ENCODE results near the gene MYG1. TPM values are rescaled to one million over a fixed set of nuclear protein-coding genes. Genes with fewer than 3 reads are reported as not detected.

Gene MYG1
- total and polyA plus RNA-seq, 2 of the 13 experiments (the other 11 are each of a cell fraction or from before 2014, with no cell fraction given), result 38.6 to 58.0 TPM

DNA sequence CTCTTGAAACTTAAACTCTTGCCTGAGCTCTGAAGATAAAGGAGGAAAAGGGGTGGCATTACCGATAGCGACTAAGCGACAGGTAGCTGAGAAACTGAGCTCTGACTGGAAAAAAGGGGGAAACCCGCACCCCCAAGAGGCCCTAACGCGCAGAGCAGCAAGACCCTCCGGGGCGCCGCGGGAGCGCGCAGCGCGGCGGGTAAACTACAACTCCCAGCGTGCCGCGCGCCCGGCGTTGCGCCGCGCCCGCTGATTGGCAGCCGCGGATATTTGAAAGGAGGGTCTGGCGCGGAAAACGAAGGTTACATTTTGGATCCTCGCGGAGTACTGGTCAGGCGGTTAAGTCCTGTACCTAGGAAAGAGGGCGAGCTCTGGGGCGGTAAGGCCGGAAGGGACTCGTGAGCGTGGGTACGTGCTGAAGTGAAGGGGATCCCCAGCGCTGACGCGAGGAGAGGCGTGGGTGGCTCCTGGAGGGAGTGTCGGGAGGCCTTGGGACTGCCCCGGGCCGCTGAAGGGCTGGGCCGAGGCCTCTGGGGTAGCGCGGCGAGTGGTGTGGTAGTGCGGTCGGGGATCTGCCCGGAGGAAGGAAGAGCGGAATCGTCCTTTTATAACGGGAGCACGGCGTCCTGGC lies 31.4 kb upstream of the MYG1 start, which contains the start of gene ESPL1 (continued):
- TF ChIP-seq, protein P1, sequence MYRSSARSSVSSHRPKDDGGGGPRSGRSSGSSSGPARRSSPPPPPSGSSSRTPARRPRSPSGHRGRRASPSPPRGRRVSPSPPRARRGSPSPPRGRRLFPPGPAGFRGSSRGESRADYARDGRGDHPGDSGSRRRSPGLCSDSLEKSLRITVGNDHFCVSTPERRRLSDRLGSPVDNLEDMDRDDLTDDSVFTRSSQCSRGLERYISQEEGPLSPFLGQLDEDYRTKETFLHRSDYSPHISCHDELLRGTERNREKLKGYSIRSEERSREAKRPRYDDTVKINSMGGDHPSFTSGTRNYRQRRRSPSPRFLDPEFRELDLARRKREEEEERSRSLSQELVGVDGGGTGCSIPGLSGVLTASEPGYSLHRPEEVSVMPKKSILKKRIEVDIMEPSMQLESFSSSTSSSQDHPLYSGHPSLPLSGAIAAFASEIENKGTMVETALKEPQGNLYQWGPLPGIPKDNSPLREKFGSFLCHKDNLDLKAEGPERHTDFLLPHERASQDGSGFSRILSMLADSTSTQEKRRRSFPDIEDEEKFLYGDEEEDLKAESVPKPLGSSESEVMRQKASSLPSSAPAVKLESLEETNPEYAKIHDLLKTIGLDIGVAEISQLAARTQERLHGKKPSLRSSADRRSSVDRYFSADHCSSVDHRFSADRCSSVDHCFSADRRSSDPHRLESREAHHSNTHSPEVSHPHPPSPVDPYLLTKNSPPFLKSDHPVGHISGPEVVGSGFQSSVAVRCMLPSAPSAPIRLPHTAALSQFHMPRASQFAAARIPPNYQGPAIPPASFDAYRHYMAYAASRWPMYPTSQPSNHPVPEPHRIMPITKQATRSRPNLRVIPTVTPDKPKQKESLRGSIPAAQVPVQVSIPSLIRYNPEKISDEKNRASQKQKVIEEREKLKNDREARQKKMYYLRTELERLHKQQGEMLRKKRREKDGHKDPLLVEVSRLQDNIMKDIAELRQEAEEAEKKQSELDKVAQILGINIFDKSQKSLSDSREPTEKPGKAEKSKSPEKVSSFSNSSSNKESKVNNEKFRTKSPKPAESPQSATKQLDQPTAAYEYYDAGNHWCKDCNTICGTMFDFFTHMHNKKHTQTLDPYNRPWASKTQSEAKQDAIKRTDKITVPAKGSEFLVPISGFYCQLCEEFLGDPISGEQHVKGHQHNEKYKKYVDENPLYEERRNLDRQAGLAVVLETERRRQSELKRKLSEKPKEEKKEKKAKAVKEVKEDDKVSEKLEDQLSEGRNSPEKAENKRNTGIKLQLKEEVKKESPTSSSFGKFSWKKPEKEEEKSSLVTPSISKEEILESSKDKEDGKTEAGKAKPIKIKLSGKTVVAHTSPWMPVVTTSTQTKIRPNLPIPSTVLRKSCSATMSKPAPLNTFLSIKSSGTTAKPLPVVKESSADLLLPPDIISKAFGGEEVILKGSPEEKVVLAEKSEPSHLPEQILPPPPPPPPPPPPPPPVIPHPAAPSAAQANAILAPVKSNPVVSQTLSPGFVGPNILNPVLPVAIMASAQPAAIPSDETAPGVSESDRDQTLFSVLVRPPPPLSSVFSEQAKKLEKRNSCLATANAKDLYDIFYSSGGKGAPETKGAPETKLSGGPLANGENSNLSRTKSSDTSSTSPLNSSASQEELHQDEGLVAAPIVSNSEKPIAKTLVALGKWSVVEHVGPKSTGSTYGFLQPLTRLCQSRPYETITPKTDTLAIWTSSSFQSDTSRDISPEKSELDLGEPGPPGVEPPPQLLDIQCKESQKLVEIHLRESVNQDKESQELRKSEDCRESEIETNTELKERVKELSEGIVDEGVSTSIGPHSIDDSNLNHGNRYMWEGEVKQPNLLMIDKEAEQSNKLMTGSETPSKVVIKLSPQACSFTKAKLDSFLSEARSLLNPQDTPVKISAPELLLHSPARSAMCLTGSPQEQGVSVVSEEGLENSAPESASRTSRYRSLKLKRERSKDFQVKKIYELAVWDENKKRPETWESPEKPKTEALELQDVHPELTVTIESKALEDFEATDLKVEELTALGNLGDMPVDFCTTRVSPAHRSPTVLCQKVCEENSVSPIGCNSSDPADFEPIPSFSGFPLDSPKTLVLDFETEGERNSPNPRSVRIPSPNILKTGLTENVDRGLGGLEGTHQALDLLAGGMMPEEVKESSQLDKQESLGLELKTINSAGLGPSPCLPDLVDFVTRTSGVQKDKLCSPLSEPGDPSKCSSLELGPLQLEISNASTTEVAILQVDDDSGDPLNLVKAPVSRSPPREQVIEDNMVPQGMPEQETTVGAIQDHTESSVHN (CRISPR knock-in tag; IDR thresholded peaks at IDR 0.05), result no peak; the same call in 1 of the 2 replicates
- TF ChIP-seq, protein P2, sequence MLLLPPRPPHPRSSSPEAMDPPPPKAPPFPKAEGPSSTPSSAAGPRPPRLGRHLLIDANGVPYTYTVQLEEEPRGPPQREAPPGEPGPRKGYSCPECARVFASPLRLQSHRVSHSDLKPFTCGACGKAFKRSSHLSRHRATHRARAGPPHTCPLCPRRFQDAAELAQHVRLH (CRISPR knock-in tag; IDR thresholded peaks at IDR 0.05; ENCODE audit: borderline replicate concordance, low read depth), result 0 out of 2 replicates have a peak, but pooled peaks have one; percentile 39
- TF ChIP-seq ATF7-NPFF (CRISPR knock-in tag; IDR thresholded peaks at IDR 0.05; ENCODE audit: low read depth), result 0 out of 2 replicates have a peak, but pooled peaks have one; percentile 58
- no peak for TF ChIP-seq RFX1 (IDR thresholded peaks at IDR 0.05)
- TF ChIP-seq, protein P3, sequence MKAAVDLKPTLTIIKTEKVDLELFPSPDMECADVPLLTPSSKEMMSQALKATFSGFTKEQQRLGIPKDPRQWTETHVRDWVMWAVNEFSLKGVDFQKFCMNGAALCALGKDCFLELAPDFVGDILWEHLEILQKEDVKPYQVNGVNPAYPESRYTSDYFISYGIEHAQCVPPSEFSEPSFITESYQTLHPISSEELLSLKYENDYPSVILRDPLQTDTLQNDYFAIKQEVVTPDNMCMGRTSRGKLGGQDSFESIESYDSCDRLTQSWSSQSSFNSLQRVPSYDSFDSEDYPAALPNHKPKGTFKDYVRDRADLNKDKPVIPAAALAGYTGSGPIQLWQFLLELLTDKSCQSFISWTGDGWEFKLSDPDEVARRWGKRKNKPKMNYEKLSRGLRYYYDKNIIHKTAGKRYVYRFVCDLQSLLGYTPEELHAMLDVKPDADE (CRISPR knock-in tag; IDR thresholded peaks at IDR 0.05), result no peak
- TF ChIP-seq SIN3A (IDR thresholded peaks at IDR 0.05; ENCODE audit: borderline replicate concordance, low read depth, low read length), result no peak
- TF ChIP-seq ZNF607 (CRISPR knock-in tag; IDR thresholded peaks at IDR 0.05; ENCODE audit: borderline replicate concordance), result 0 out of 2 replicates have a peak, but pooled peaks have one; percentile 61
- TF ChIP-seq KLF9 (CRISPR knock-in tag; IDR thresholded peaks at IDR 0.05; ENCODE audit: low read depth), result no peak; the same call in 1 of the 2 replicates
- TF ChIP-seq ZNF451 (CRISPR knock-in tag; IDR thresholded peaks at IDR 0.05), result no peak
- 0 out of 2 replicates have a peak, but pooled peaks have one; percentile 30 for TF ChIP-seq PAX8 (CRISPR knock-in tag; IDR thresholded peaks at IDR 0.05; ENCODE audit: borderline replicate concordance)
- TF ChIP-seq ZMYM2 (CRISPR knock-in tag; IDR thresholded peaks at IDR 0.05), result no peak
- TF ChIP-seq TBX2 (CRISPR knock-in tag; IDR thresholded peaks at IDR 0.05; ENCODE audit: borderline replicate concordance), result no peak; the same call in 1 of the 2 replicates
- TF ChIP-seq NFKB2 (CRISPR knock-in tag; IDR thresholded peaks at IDR 0.05; ENCODE audit: borderline replicate concordance), result peak; percentile 48; the same call in 1 of the 2 replicates
- no peak for TF ChIP-seq ZFP36 (IDR thresholded peaks at IDR 0.05; ENCODE audit: borderline replicate concordance, low read depth, low read length, partially characterized antibody)
- no peak; the same call in none of the 2 replicates for TF ChIP-seq HOXA3 (CRISPR knock-in tag; IDR thresholded peaks at IDR 0.05)
- TF ChIP-seq, protein P4, sequence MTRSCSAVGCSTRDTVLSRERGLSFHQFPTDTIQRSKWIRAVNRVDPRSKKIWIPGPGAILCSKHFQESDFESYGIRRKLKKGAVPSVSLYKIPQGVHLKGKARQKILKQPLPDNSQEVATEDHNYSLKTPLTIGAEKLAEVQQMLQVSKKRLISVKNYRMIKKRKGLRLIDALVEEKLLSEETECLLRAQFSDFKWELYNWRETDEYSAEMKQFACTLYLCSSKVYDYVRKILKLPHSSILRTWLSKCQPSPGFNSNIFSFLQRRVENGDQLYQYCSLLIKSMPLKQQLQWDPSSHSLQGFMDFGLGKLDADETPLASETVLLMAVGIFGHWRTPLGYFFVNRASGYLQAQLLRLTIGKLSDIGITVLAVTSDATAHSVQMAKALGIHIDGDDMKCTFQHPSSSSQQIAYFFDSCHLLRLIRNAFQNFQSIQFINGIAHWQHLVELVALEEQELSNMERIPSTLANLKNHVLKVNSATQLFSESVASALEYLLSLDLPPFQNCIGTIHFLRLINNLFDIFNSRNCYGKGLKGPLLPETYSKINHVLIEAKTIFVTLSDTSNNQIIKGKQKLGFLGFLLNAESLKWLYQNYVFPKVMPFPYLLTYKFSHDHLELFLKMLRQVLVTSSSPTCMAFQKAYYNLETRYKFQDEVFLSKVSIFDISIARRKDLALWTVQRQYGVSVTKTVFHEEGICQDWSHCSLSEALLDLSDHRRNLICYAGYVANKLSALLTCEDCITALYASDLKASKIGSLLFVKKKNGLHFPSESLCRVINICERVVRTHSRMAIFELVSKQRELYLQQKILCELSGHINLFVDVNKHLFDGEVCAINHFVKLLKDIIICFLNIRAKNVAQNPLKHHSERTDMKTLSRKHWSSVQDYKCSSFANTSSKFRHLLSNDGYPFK (CRISPR knock-in tag; IDR thresholded peaks at IDR 0.05; ENCODE audit: borderline replicate concordance), result peak; percentile 44; the same call in 1 of the 2 replicates
- TF ChIP-seq ZNF230 (CRISPR knock-in tag; IDR thresholded peaks at IDR 0.05), result peak; percentile 57; the same call in 1 of the 2 replicates

Data from HepG2 (cell line).